HG03139 (cell line): ENCODE measurements around the gene SEMA3C.

Experiments used
- ATAC-seq: cut with Tn5 transposase; IDR thresholded peaks from one replicate; pipeline ENCODE4 v1.9.1; 2021; ENCODE audit not compliant: unreplicated experiment

Gene SEMA3C

DNA sequence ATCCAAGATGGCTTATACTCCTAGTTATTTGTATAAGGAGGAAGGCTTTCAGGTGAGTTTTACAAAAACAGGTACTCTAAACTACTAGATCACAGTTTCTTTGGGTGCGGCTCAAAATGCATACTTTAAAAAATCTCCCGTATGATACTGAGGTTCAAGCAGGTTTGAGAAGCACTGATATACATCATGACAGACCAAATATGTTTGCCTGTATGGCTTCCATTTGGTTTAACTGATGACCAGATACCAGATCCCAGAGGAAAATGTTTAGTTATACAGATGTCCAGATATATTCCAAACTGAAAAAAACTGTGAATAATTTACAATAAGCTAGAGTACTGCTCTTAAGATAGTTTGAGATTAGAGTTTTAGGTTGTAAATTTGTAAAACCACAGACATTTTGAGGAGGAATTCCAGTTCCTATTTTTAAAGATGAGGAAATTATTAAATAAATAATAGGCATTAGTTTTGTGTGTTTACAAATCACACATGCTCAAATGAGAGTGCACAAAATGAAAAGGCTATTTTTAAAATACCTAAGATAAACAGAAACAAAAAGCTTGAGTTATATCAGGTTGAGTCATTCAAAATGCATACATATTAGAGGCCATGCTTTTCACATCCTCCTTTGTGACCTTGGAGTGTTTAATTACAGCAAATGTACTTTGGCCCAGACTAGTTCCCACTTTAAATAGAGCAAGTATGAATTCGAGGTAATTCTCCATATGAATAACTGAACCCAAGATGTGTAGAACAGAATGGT, 60.5 kb downstream of the SEMA3C start:
- ATAC-seq: no peak

DNA sequence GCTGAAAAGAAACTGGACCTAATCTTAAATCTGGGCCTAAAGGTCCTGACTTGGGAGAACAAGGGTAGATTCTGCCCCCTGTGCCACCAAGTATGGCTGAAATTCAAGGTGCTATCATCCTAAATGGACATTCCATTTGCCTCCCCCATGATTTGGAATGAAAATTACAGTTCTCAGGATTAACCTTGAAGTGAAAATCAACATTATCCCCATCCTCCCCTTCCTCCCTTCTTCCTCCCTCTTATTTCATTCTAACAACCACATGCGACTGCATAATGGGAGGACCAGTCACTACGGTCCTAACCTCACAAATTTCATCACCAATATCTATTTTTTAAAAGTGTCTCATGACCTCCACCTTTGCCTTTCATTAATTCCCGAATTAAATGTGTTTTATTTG, 62.1 kb downstream of the SEMA3C start:
- ATAC-seq: no peak

DNA sequence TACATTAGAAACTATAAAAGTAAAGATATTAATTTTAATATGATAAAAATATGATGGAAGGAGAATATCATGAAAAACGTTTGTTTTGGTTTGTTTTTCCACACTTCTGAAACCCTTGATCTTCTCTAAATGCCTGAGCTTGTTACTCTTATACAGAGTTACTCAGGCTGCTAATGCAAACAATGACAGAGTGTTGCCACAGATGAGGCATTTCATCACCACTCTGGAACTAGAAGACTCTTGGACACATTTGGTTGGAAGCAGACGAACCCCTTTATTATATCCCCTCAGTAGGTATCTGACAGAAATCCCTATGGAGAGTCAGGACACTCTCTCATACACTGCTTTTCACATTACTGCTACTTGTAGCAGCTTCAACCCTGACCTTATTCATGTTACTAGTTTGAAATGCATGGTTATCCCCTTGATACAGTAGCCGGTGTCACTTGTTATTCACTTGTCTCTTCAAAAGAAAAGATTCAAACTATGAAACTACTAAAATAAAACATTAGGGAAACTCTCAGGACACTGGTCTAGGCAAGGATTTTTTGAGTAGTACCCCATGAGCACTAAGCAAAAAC, 66.9 kb downstream of the SEMA3C start:
- no peak for ATAC-seq

DNA sequence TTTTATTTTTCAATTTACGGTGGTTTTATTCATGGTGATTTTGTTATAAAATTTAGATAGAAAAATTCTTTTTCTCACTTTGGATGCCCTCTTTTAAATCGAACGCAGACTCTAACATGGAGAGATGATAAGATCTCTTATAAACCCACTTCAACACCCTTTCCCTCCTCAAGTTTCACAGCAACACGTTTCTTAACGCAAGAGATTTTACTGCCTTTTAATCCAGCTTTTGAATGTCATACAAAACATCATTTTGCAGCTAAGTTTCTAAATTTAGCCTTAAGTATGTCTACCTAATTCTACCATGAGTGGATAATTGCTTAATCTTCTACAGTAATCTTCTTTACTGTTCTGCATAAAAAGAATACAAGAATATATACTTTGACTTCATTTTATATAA, 70.0 kb downstream of the SEMA3C start:
- ATAC-seq: no peak

DNA sequence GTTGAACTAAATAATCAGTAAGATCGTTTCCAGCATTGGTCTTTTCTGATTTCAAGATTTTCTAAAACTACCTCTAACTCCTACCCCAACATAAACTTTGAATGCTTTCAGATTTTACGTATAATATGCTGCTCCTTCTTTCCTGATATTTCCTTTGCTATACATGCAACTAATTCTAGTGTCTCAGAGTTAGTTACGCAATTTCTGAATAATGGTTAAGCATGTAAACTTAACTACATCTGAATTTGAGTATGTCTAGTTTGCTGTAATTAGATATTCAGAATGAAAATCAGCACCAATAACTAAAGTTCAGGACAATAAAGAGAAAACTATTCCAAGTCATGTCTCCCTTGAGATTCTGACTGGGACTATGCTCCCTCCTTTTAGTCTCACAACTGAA, 71.0 kb downstream of the SEMA3C start:
- ATAC-seq: no peak

DNA sequence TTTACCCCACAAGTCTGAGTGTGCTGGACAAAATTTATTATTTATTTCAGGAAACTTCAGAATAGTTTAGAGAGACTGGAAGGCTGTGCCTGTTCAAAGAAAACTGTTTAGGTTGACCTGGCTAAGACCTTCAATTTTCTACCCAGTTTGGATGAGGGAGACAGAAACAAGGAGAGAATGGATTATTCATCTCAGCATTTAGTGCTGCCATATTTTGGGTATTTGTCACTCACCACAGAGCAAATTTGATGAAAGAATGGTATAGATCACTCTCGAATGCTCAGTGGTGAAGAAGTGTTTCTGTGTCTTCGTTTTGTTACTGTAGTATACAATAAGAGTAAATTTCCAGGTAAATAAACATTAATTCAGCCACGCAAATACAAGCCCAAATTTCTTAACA, 71.8 kb downstream of the SEMA3C start:
- ATAC-seq: no peak

DNA sequence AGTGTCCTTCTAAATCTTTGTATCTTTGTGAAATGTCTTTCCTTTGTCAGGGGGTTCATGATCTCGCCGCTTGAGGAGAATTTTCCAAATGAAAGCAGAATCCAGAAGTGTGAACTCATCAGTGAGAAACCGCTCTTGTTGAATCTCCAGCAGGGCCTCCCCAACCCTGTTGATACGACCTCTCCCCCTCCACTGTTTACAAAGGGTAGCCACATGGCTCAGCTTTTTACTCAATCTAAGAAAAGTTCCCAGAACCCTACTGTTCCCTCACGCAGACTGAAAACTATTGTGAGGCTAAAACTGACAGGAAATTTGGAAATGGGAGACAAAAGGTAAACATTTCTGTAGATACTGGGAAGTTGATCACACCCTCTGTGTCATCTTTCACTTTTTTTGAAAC, 73.9 kb downstream of the SEMA3C start:
- ATAC-seq: no peak

DNA sequence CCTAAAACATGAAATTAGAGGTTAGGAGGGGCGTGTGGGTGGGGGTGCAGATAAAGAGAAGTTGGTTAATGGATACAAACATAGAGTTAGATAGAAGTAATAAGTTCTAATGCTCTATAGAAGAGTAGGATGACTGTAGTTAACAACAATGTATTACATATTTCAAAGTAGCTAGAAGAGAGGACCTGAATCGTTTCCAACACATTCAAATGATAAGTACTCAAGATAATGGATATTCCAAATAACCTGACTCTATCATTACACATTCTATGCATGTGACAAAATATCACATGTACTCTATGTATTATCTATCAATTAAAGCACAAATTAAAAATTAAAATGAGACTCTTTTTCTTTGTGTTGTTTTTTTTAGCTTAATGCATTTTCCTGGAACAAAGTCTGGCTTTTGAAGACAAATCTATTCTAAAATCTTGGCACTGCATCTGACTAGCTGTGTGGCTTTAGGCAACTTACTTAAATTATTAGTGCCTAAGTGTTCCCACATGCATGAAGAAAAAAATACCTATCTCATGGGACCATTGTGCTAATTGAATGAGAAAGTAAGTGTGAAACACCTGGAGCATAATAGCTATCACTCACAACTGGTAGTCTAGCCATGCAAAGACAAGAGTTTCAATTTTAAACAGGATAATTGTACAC, 75.7 kb downstream of the SEMA3C start:
- no peak for ATAC-seq

DNA sequence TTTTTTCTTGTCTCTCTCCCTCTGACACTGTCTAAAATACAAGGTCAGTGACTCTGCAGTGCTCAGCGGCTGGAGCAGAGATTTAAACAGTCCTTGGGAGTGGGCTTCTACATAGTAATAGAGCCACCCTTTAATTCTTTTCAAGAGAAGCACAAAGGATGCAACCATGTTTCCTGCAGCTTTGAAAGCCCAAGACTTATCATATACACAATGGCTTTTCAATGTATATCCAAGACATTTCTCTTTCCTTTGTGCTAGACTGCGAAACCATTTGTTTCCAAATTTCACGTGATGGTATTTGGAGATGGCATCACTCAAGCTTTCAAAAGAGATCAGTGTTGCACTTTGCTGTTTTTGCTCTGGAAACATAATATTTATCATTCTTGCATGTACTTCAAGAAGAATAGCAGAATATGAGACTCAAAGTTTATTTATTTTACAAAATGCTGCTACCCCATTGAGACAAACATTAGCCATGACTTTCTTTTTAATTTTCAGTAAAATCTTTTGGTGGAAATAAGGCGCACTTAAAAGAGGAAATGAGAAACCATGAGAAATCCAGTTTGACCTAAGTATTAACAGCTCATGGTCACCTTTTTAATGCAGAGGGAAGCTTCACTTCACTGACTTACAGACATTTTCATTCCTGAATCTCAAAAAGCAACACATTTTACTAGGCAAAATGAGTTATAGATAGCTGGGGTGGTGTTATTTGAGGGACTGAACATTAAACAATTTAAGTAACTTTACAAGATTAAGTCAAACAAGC, 76.6 kb downstream of the SEMA3C start:
- no peak for ATAC-seq

DNA sequence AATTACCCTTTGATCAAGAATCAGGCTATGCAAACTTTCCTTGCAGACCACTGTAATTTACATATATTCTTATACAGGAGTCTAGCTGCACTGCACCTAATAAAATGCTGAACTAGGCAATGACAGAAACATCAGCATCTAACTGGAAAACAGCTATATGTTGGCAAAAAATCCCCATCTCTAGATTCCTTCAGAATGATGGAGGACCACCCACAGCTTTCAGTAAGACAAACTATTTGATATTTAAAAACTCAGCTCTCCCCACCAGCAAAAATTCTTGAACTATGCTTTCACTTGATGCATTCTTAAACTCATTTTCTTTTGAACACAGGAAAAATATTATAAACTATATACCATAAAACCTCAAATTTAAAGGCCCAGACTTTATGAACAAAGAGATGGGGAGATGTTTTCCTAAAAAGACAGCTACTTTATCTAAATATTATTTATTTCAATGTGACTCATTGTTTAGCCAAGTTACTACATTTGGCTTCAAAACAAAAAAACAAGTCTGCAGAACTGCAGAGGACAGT, 77.4 kb downstream of the SEMA3C start:
- no peak for ATAC-seq

DNA sequence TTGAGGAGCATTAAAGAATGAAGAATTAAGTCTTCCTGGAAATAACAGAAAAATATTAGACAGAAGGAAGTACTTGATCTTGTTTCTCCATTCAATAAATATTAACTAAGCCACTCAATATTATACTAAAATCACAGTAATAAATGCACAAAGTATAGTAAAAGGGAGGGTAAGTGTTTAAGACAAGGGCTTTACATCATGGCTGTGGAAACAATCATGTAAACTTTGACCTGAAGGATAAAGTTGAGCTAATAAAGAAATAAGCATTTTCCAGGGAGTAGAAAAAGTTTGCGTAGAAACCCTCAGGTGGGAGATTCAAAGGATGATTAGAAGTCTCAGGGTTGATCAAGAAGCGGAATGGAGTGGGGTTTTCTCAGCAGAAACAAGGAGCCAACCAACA, 78.2 kb downstream of the SEMA3C start:
- no peak for ATAC-seq

DNA sequence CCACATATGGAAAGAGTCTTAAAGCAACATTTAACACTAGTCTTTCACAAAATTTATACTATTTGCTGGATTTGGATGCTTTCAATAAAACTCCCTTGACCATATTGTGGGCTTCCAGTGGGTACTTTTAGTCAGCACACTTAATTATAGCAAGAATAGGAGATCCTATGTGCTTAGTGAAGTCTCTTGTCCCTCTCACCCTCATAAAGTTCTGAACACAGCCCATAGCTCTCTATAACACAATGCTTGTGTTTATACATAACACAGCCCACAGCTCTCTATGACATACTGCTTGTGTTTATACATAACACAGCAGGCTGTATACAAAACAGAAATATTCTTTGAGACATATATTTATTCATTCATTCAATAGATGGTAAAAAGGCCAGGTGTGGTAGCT, 79.0 kb downstream of the SEMA3C start:
- ATAC-seq: no peak

DNA sequence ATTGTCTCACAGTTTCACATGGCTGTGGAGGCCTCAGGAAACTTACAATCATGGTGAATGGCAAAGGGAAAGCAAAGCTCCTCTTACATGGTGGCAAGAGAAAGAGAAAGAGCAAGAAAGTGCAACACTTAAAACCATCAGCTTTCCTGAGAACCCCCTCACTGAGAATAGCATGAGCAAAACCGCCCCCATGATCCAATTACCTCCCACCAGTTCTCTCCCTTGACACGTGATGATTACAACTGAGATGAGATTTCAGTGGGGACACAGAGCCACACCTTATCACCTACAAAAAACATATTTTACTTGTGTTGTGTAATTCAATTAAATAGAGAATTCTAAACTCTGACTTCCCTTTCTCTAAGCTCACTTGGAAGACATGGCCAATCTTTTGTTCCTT, 80.2 kb downstream of the SEMA3C start:
- ATAC-seq: no peak

DNA sequence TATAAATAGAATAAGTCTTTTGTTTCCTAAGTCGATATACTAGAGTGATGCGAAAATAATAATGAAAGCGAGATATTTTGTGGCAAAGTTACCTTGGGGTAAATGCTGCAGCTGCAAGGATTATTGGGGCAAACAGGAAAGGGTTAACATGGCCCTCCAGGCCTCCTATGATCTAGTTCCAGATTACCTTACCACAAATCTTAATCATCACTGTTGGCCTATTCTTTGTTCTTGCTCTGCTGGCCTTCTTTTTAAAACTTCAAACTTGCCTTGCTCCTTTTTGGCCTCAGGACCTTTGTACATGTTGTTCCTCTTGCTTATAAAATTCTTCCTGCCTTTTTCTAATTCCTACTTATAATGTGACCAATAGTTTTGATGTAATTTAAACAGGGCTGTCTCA, 81.5 kb downstream of the SEMA3C start:
- ATAC-seq: no peak

DNA sequence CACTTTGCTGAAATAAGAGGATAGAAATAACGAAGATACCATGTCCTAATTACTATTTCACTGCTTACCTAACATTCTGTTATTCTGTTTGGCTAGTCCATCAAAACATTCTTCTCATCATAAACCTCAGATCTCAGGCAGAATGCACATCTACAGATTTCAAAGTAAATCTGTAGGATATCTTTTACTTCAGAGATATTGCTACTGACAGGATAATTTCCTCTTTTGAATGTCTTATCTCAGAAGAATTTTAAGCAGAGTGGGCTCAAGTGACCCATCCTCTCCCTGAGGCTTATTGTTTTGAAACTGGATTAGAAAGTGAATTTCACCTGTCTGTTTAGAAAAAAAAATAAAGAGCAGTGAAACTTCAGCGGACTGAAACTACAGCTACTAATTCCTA, 83.6 kb downstream of the SEMA3C start:
- no peak for ATAC-seq

DNA sequence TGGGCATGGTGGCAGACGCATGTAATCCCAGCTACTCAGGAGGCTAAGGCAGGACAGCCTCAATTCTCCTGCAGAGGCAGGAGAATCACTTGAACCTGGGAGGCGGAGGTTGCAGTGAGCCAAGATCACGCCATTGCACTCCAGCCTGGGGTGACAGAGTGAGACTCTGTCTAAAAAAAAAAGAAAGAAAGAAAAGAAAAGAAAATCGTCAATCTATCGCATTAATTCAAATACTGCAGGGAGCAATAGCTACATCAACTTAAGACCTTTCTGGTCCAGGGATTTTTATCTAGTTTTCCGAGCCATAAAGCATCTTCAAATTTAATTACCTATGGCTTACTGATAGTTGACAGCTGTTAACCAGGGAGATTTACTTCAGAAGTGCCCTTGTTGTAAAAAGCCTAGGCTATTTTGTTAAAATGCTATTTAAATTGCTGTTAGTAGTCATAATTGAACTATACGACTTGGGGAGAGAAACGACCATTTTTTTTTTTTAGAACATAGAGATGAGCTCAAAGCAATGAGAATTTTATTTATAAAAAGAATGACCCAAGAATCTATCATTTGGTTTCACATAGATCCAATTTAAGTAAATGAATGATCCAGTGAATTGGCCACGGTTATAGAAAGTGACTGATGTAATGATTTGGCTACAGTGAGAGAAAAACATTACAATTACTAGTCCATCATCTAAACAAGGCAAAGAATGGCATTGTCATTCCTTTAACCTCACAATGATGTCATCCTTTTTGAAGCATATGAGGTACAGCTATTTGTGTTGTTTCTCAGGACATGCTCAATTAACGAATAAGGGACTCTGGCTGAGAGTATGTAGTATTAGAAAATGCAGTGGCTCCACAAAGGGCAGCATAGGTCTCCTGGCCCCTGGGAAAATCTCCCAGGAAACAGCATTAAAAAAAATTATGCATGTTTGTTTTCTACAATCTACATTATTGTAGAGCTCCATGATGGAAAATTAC, 85.3 kb downstream of the SEMA3C start:
- ATAC-seq: no peak

DNA sequence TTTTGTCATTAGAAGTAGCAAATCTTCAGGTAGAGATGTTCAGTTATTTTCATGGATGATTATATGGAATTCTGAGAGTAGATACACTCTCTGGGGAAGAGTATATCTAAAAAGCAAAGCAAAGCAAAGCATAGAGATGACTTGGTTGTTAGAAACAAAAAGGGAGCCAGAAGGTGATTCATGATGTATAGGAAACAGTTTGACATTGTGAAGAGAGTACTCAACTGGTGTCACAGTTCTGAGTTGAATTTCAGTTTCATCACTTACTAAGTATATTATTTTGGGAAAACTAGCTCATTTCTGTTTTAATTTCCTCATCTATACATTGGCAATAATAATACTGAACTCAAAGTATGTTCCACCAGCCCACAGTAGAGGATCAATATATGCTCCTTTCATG, 86.8 kb downstream of the SEMA3C start:
- ATAC-seq: no peak

DNA sequence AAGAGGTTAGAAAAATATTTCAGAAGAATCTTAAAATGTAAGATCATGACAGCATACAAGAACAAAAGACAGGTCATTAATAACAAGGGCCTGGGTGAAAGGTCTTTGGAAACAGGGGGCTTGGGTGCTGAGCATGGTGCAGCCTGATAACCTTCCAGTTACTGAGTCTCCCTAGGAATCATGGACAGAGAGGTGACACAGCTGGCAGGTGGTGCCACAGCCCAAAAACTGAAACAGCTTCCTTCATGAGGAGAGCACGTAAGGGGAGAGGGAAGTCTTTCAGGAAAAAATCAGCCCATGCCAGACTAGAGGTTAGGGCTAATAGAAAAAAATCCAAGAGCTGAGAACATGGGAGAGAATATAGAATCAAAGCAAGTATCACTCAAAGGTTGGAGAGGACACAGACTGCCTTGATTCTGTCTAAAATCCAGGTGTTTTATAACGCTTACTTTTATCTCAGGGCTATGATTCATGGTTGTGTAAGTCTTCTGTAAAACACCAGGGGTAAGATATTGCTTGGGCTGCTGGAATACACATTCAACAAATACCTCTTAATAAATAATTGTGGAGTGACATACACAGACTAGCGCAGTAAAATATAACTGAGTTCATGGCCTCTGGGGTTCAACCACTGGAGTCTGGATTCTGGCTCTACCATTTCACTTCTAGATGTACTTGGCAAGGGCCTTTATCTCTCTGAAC, 88.1 kb downstream of the SEMA3C start:
- no peak for ATAC-seq

DNA sequence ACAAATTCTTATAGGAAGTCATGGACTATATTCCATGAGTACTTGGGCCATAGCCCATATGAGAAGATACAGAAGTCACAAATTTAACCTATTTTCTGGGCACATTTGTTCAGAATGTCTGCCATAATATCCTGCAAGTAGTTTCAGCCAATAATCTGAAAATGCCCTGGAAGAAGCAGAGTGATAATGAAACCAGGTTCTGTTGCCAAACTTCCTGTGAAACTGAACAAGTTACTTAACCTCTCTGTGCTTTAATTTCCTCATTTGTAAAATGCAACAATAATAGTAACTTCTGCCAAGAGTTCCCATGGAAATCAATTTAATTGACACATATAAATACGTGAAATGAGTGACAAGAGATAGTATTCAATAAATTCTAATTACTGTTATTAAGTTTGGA, 88.8 kb downstream of the SEMA3C start:
- ATAC-seq: no peak

DNA sequence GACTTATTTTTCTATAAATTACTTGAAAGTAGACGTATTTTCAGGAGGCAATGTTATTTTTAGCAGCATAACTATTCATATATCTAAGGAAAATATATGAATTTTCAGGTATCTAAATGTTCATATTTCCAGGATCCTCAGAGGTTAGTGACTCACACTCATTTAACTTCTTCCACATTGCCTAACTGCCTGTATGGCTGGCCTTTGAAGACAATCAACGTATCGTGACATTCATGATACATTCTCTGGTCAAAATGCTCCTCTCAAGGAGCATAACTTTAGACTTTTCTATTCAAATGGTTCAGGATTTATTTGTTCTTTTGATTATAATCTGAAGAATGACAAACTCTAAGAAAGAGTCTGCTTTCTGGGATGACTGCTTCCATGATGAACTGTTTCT, 89.3 kb downstream of the SEMA3C start:
- no peak for ATAC-seq
